H1 (cell line): ENCODE data around the gene DDX1. TPM values are rescaled to one million over a fixed set of nuclear protein-coding genes. Genes with fewer than 3 reads are reported as not detected.

Experiments used
- CTCF ChIA-PET: fragments of 300-600 bp; sonication (Branson Sonifier 250); formaldehyde crosslinking; loops from one replicate; lab custom pipeline; 2021; ENCODE audit not compliant: partially characterized antibody; lab: Charles Lee
- POLR2A ChIA-PET: fragments of 300-600 bp; sonication (Branson Sonifier 250); formaldehyde crosslinking; loops from one replicate; lab custom pipeline; 2021; ENCODE audit warnings: inconsistent platforms; ENCODE audit not compliant: partially characterized antibody; lab: Charles Lee
- DNase-seq, 2 experiments: peaks; one replicate each; pipeline versions ENCODE4 v3.0.0 to v3.0.0-alpha.2; 2010 to 2022; ENCODE audit warnings: low spot score in 2 of 2, low read depth in 1 of 2, mixed read lengths in 1 of 2
- FAIRE-seq: peaks from 2 replicates; lab custom pipeline; 2011; peaks lifted over from hg19 to GRCh38; lab: Jason Lieb, UNC
- H2AFZ ChIP-seq: 2 replicates; pipeline ENCODE4 v1.8.1; 2012; ENCODE audit warnings: low read length, inconsistent platforms
- H2AK5ac ChIP-seq: 2 replicates; pipeline ENCODE4 v1.6.1; 2013; ENCODE audit warnings: low read depth, low read length
- H2BK120ac ChIP-seq: replicated peaks from 2 replicates; pipeline ENCODE3; 2013; ENCODE audit warnings: low read depth, low read length, inconsistent platforms
- H2BK12ac ChIP-seq: 2 replicates; pipeline ENCODE4 v1.6.1; 2013; ENCODE audit warnings: low read depth, low read length
- H2BK15ac ChIP-seq: 2 replicates; pipeline ENCODE4 v1.6.1; 2013; ENCODE audit warnings: low read length
- H2BK20ac ChIP-seq: 2 replicates; pipeline ENCODE4 v1.6.1; 2013; ENCODE audit warnings: low read length
- H2BK5ac ChIP-seq: 2 replicates; pipeline ENCODE4 v1.6.1; 2013; ENCODE audit warnings: low read depth, low read length
- H3K14ac ChIP-seq: 2 replicates; pipeline ENCODE4 v1.6.1; 2013; ENCODE audit warnings: inconsistent platforms; ENCODE audit not compliant: insufficient read length
- H3K18ac ChIP-seq: 2 replicates; pipeline ENCODE4 v1.6.1; 2013; ENCODE audit warnings: low read length; ENCODE audit errors: extremely low read depth
- H3K23ac ChIP-seq: 2 replicates; pipeline ENCODE4 v1.6.1; 2013; ENCODE audit warnings: inconsistent platforms; ENCODE audit not compliant: insufficient read length
- H3K23me2 ChIP-seq: 2 replicates; pipeline ENCODE4 v1.6.1; 2013; ENCODE audit warnings: low read depth, low read length
- H3K27ac ChIP-seq: 2 replicates; pipeline ENCODE4 v1.6.1; 2011; ENCODE audit warnings: low read depth, low read length, inconsistent platforms
- H3K27me3 ChIP-seq, 4 experiments: replicated peaks in 1 of 4; 1 replicate in 1 of 4; 2 replicates in 3 of 4; pipeline versions ENCODE4 v1.6.1 to v1.8.1; 2011 to 2013; ENCODE audit warnings: low read length in 3 of 4, mild to moderate bottlenecking in 3 of 4, inconsistent platforms in 2 of 4, mixed read lengths in 2 of 4, moderate library complexity in 1 of 4; ENCODE audit not compliant: control insufficient read depth in 3 of 4, insufficient read depth in 3 of 4; ENCODE audit errors: extremely low read depth in 1 of 4
- H3K36me3 ChIP-seq, 4 experiments: 2 replicates each; pipeline versions ENCODE4 v1.6.1 to v1.8.1; 2011 to 2013; ENCODE audit warnings: mild to moderate bottlenecking in 4 of 4, low read length in 3 of 4, moderate library complexity in 2 of 4, control low read depth in 1 of 4, inconsistent platforms in 1 of 4; ENCODE audit not compliant: insufficient read depth in 4 of 4, control insufficient read depth in 2 of 4
- H3K4ac ChIP-seq: replicated peaks from 2 replicates; pipeline ENCODE3; 2013; ENCODE audit warnings: low read length, low read depth, mixed read lengths, inconsistent platforms; ENCODE audit not compliant: insufficient read length
- H3K4me1 ChIP-seq, 4 experiments: replicated peaks in 1 of 4; 1 replicate in 1 of 4; 2 replicates in 3 of 4; pipeline versions ENCODE4 v1.6.1 to v1.8.1; 2011 to 2013; ENCODE audit warnings: low read length in 3 of 4, inconsistent platforms in 2 of 4, mixed read lengths in 1 of 4; ENCODE audit not compliant: insufficient read depth in 4 of 4, control insufficient read depth in 3 of 4
- H3K4me2 ChIP-seq, 2 experiments: 2 replicates each; pipeline versions ENCODE4 v1.6.1 to v1.8.1; 2011 to 2013; ENCODE audit warnings: low read depth in 2 of 2, low read length in 2 of 2, control low read depth in 1 of 2, inconsistent platforms in 1 of 2, mild to moderate bottlenecking in 1 of 2; ENCODE audit not compliant: insufficient read depth in 1 of 2
- H3K4me3 ChIP-seq, 4 experiments: fragments of 200-600, 300-600 bp in 1 of 4; sonication (generic), shearing (Covaris generic), sonication (Bioruptor Twin) in 1 of 4; 2 replicates each; pipeline versions ENCODE4 v1.5.1 to v1.8.1; 2011 to 2016; ENCODE audit warnings: low read length in 4 of 4, low read depth in 3 of 4, control low read depth in 2 of 4, inconsistent platforms in 2 of 4, mild to moderate bottlenecking in 2 of 4, mixed read lengths in 1 of 4, moderate library complexity in 1 of 4; ENCODE audit not compliant: insufficient read depth in 2 of 4; ENCODE audit errors: extremely low read depth in 1 of 4
- H3K56ac ChIP-seq: replicated peaks from 2 replicates; pipeline ENCODE3; 2013; ENCODE audit warnings: low read depth, mild to moderate bottlenecking, mixed read lengths, low read length, inconsistent platforms; ENCODE audit not compliant: insufficient read length
- H3K79me1 ChIP-seq: 2 replicates; pipeline ENCODE4 v1.6.1; 2013; ENCODE audit warnings: low read depth, low read length, control low read depth
- H3K79me2 ChIP-seq, 2 experiments: 2 replicates each; pipeline versions ENCODE4 v1.6.1 to v1.8.1; 2012 to 2013; ENCODE audit warnings: low read length in 2 of 2, mild to moderate bottlenecking in 2 of 2, inconsistent platforms in 1 of 2; ENCODE audit not compliant: insufficient read depth in 2 of 2, control insufficient read depth in 1 of 2
- H3K9ac ChIP-seq, 4 experiments: replicated peaks in 1 of 4; 1 replicate in 1 of 4; 2 replicates in 3 of 4; pipeline versions ENCODE4 v1.6.1 to v1.8.1; 2011 to 2013; ENCODE audit warnings: low read depth in 3 of 4, low read length in 3 of 4, control low read depth in 2 of 4, mild to moderate bottlenecking in 2 of 4, moderate library complexity in 2 of 4, inconsistent platforms in 1 of 4; ENCODE audit errors: extremely low read depth in 1 of 4
- H3K9me3 ChIP-seq, 2 experiments: 2 replicates each; pipeline versions ENCODE4 v1.6.1 to v1.8.1; 2012 to 2013; ENCODE audit warnings: mild to moderate bottlenecking in 2 of 2, moderate library complexity in 2 of 2, control low read depth in 1 of 2, inconsistent platforms in 1 of 2, low read depth in 1 of 2, low read length in 1 of 2, mixed read lengths in 1 of 2; ENCODE audit not compliant: insufficient read depth in 2 of 2
- H4K20me1 ChIP-seq, 2 experiments: replicated peaks in 1 of 2; 2 replicates each; pipeline versions ENCODE3 to v1.8.1; 2011 to 2013; ENCODE audit warnings: inconsistent platforms in 2 of 2, low read length in 2 of 2, mild to moderate bottlenecking in 1 of 2; ENCODE audit not compliant: insufficient read depth in 2 of 2, control insufficient read depth in 1 of 2
- H4K5ac ChIP-seq: 2 replicates; pipeline ENCODE4 v1.6.1; 2013; ENCODE audit warnings: low read length, low read depth, mixed read lengths, inconsistent platforms; ENCODE audit not compliant: insufficient read length
- H4K8ac ChIP-seq: 2 replicates; pipeline ENCODE4 v1.8.0; 2013; ENCODE audit warnings: mild to moderate bottlenecking, moderate library complexity, low read length, inconsistent platforms; ENCODE audit not compliant: insufficient read depth; ENCODE audit errors: extremely low read depth
- H4K91ac ChIP-seq: replicated peaks from 2 replicates; pipeline ENCODE3; 2013; ENCODE audit warnings: low read length, mixed read lengths, inconsistent platforms; ENCODE audit not compliant: insufficient read length
- GABPA ChIP-seq: IDR thresholded peaks from 2 replicates; pipeline ENCODE4 v1.6.1; 2011; ENCODE audit warnings: mild to moderate bottlenecking, low read length, moderate library complexity, borderline replicate concordance; ENCODE audit not compliant: insufficient read depth
- JUN ChIP-seq: IDR thresholded peaks from 2 replicates; pipeline ENCODE4 v1.6.1; 2011; ENCODE audit warnings: low read depth, mild to moderate bottlenecking, improper control_type of control experiment, low read length
- MAFK ChIP-seq: IDR thresholded peaks from 2 replicates; pipeline ENCODE4 v1.6.1; 2012; ENCODE audit warnings: low read depth, mild to moderate bottlenecking, improper control_type of control experiment, low read length
- SRF ChIP-seq: IDR thresholded peaks from 2 replicates; pipeline ENCODE4 v1.6.1; 2011; ENCODE audit warnings: mild to moderate bottlenecking, low read depth, low read length, moderate library complexity
- TAF7 ChIP-seq: optimal IDR thresholded peaks from 2 replicates; pipeline ENCODE3; 2011; ENCODE audit warnings: low read depth, mild to moderate bottlenecking, inconsistent platforms, low read length, moderate library complexity, borderline replicate concordance
- polyA plus RNA-seq, 7 experiments: library from polyadenylated mRNA; depleted of rRNA in 3 of 7; stranded (reverse) in 5 of 7; unstranded in 2 of 7; fragments of >200 nt in 5 of 7; fragments of 200-250 nt in 2 of 7; gene quantifications; 1 replicate in 5 of 7; 2 replicates in 1 of 7; 4 replicates in 1 of 7; pipeline versions ENCODE4 v1.2.1 to v1.2.3, GENCODE V29; 2011 to 2013; ENCODE audit warnings: missing spikeins in 2 of 7, mixed read lengths in 2 of 7
- total RNA-seq: library from RNA; stranded (reverse); fragmentation: NEBNext Ultra II Directional; extraction: Animal tissue kit (Norgen Biotek cat#: 25700); gene quantifications from 2 replicates; pipeline ENCODE4 v1.2.1, GENCODE V29; 2021

DDX1 gene
- total and polyA plus RNA-seq, 2 of the 8 experiments (the other 6 are each of a cell fraction or from before 2014, with no cell fraction given): 51.1 to 161 TPM

DNA sequence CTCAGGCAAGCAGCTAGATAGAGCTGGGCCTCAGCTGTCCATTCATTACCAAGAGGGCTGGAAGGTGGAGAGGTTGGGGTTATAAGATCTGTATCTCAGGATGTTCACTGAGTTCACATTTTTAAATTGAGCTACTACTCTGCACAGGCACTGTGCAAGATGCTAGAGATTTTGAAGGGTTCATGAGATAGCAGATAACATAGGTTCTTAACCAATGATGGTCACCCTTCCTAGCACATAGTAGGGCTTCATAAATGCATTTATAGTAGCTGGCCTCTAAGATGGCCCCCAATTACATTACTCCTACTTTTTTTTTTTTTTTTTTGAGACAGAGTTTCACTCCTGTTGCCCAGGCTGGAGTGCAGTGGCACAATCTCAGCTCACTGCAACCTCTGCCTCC is 79.7 kb downstream of the DDX1 start:
- Histone ChIP-seq H2BK15ac (no peak overlapping the region), H2BK5ac (no peak overlapping the region), H3K79me1 (no peaks in the 10 kb centered on the region), H3K79me2 (no peaks in the 10 kb centered on the region), H2AK5ac (no peak overlapping the region), H3K27me3 (no peaks in the 10 kb centered on the region), H3K4me3 (no peak overlapping the region), H3K36me3 (no peaks in the 10 kb centered on the region), H3K4me1 (peaks cover 0 to 2% (median 0%) of the 10 kb centered on the region in 4 experiments; a peak in 2 of 7 replicates), H3K23ac (no peak overlapping the region), H3K27ac (no peak overlapping the region), H3K9ac (no peak overlapping the region), H2BK20ac (no peak overlapping the region), H3K4me2 (no peak overlapping the region), H4K5ac (no peak overlapping the region), H3K14ac (no peak overlapping the region), H3K56ac (no peak overlapping the region), H4K8ac (no peak overlapping the region), H3K9me3 (peaks cover 3% of the 10 kb centered on the region in 2 experiments; a peak in 1 of 4 replicates), H3K23me2 (no peaks in the 10 kb centered on the region; the same call in 1 of the 2 replicates), H2BK12ac (no peak overlapping the region), H2BK120ac (no peak overlapping the region), H4K20me1 (no peaks in the 10 kb centered on the region), H2AFZ (no peak overlapping the region), H3K18ac (no peak overlapping the region), H3K4ac (no peak overlapping the region), H4K91ac (no peak overlapping the region)
- ChIA-PET CTCF (interaction anchor here (0.7 to 2.2 kb wide), 9 partner anchors 21 to 937 kb away, joined by 3 to 5 read pairs (median 3); no protein-coding TSS in a partner anchor), POLR2A (interaction anchor here (0.7 kb wide), 1 partner anchor 100 kb away, joined by 3 read pairs; no protein-coding TSS in a partner anchor)
- no peak for DNase-seq
- FAIRE-seq: no peak
- TF ChIP-seq TAF7 (no peak), SRF (no peak), GABPA (no peak), JUN (no peak), MAFK (no peak)
